HepG2 (cell line): Measurements from ENCODE around the gene MMP24OS. TPM values are rescaled to one million over a fixed set of nuclear protein-coding genes. Genes with fewer than 3 reads are reported as not detected.

Experiments used
- AKAP8 ChIP-seq: sonication (generic); formaldehyde crosslinking; IDR thresholded peaks from 2 replicates; pipeline ENCODE4 v1.5.1; 2020; ENCODE audit warnings: mild to moderate bottlenecking, missing genetic modification reagents
- GATAD1 ChIP-seq: IDR thresholded peaks from 2 replicates; pipeline ENCODE4 v1.6.1; 2016; ENCODE audit warnings: missing genetic modification reagents, missing compliant biosample characterization
- KAT7 ChIP-seq: IDR thresholded peaks from 2 replicates; pipeline ENCODE4 v1.6.1; 2018; ENCODE audit warnings: borderline replicate concordance, missing compliant biosample characterization
- SETDB1 ChIP-seq: sonication (generic); formaldehyde crosslinking; IDR thresholded peaks from 2 replicates; pipeline ENCODE4 v1.5.1; 2020; ENCODE audit warnings: missing genetic modification reagents, mild to moderate bottlenecking, borderline replicate concordance
- SMARCE1 ChIP-seq: fragments of 450-650 bp; IDR thresholded peaks from 2 replicates; pipeline ENCODE4 v1.6.1; 2017; ENCODE audit warnings: borderline replicate concordance
- TAF15 ChIP-seq: fragments of 200-400 bp; formaldehyde crosslinking; IDR thresholded peaks from one replicate; pipeline ENCODE4 v1.6.1; 2018; ENCODE audit warnings: mild to moderate bottlenecking, low read depth, low read length; ENCODE audit not compliant: poor library complexity, severe bottlenecking
- TSC22D2 ChIP-seq: sonication (generic); formaldehyde crosslinking; IDR thresholded peaks from 2 replicates; pipeline ENCODE4 v1.5.1; 2020; ENCODE audit warnings: missing genetic modification reagents, mild to moderate bottlenecking, borderline replicate concordance
- ZNF207 ChIP-seq: fragments of 450-650 bp; IDR thresholded peaks from 2 replicates; pipeline ENCODE4 v1.6.1; 2016; ENCODE audit warnings: antibody characterized with exemption, borderline replicate concordance
- ZNF589 ChIP-seq: sonication (generic); formaldehyde crosslinking; conservative IDR thresholded peaks from 2 replicates; pipeline ENCODE4 v1.8.0; 2022; ENCODE audit warnings: mild to moderate bottlenecking, moderate library complexity, missing genetic modification reagents
- ZNF75D ChIP-seq: sonication (generic); formaldehyde crosslinking; IDR thresholded peaks from 2 replicates; pipeline ENCODE4 v1.8.1; 2023; ENCODE audit warnings: missing genetic modification reagents, mild to moderate bottlenecking, borderline replicate concordance
- ZSCAN22 ChIP-seq: sonication (generic); formaldehyde crosslinking; IDR thresholded peaks from 2 replicates; pipeline ENCODE4 v1.4.0; 2020; ENCODE audit warnings: mild to moderate bottlenecking, missing genetic modification reagents
- polyA plus RNA-seq, 8 experiments: library from polyadenylated mRNA; depleted of rRNA in 3 of 8; stranded (reverse) in 7 of 8; unstranded in 1 of 8; fragments of >200 nt; fragmentation: Illumina TruSeq in 4 of 8; extraction: Trizol in 4 of 8; gene quantifications; 2 replicates each; pipeline versions ENCODE4 v1.2.1 to v1.2.3, GENCODE V29; 2011 to 2016; ENCODE audit warnings: low read depth in 4 of 8, missing spikeins in 1 of 8, mixed read lengths in 1 of 8; ENCODE audit not compliant: insufficient read depth in 1 of 8
- total RNA-seq, 5 experiments: library from RNA; depleted of rRNA; stranded (reverse); fragments of >200 nt; fragmentation: Illumina TruSeq; extraction: Trizol; gene quantifications; 2 replicates each; pipeline ENCODE4 v1.2.3, GENCODE V29; 2016; ENCODE audit warnings: low read depth in 1 of 5
- TF ChIP-seq, protein P1 (sequence below): sonication (generic); formaldehyde crosslinking; IDR thresholded peaks from 2 replicates; pipeline ENCODE4 v1.8.1; 2023; ENCODE audit warnings: mild to moderate bottlenecking, missing genetic modification reagents
- TF ChIP-seq, protein P2 (sequence below): IDR thresholded peaks from 2 replicates; pipeline ENCODE4 v1.6.1; 2016
- TF ChIP-seq, protein P3 (sequence below): sonication (generic); formaldehyde crosslinking; IDR thresholded peaks from 2 replicates; pipeline ENCODE4 v1.5.1; 2020; ENCODE audit warnings: mild to moderate bottlenecking, missing genetic modification reagents, moderate library complexity
- TF ChIP-seq, protein P4 (sequence below): sonication (generic); formaldehyde crosslinking; IDR thresholded peaks from 2 replicates; pipeline ENCODE4 v1.8.0; 2022; ENCODE audit warnings: mild to moderate bottlenecking, missing genetic modification reagents, borderline replicate concordance
- TF ChIP-seq, protein P5 (sequence below): IDR thresholded peaks from 2 replicates; pipeline ENCODE4 v1.6.1; 2016; ENCODE audit warnings: low read depth
- TF ChIP-seq, protein P6 (sequence below): sonication (generic); formaldehyde crosslinking; IDR thresholded peaks from 2 replicates; pipeline ENCODE4 v1.4.0; 2020; ENCODE audit warnings: missing genetic modification reagents, mild to moderate bottlenecking, borderline replicate concordance

The MMP24OS gene
- total and polyA plus RNA-seq, 2 of the 13 experiments (the other 11 are each of a cell fraction or from before 2014, with no cell fraction given), result 6.0 to 8.5 TPM

DNA sequence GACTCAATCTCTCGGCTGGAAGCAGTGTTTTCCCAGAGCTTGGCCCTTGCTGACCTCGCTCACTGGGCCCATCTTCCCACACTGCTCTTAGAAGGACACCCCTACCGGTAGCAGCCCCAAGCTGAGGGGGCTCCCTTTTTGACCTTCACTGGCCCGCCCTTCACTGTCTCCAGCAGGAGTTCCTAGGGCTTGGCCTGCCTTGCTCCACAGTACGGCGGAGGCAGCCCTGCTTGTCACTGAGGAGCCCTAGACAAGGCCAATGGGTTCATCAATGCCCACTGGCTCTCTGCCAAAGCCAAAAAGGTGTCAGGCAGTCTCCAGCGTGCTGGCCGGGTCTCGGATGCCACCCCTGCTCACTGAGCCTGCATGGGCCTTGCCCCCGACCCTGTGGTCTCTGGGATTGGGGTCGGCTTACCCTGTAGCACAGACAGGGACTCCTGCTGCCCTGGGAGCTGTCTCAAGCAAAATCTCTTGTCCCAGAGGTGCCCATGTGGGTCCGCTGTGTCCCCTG lies 2.1 kb downstream of the MMP24OS start (continued):
- TF ChIP-seq, protein P1, sequence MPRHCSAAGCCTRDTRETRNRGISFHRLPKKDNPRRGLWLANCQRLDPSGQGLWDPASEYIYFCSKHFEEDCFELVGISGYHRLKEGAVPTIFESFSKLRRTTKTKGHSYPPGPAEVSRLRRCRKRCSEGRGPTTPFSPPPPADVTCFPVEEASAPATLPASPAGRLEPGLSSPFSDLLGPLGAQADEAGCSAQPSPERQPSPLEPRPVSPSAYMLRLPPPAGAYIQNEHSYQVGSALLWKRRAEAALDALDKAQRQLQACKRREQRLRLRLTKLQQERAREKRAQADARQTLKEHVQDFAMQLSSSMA (CRISPR knock-in tag), result no peak
- TF ChIP-seq TSC22D2 (no peak), ZSCAN22 (CRISPR knock-in tag) (no peak), ZNF589 (CRISPR knock-in tag) (no peak), ZNF75D (CRISPR knock-in tag) (no peak), ZNF207 (no peak), AKAP8 (CRISPR knock-in tag) (peak; percentile 41; the same call in 1 of the 2 replicates), KAT7 (CRISPR knock-in tag) (no peak), GATAD1 (CRISPR knock-in tag) (no peak), SETDB1 (CRISPR knock-in tag) (no peak), SMARCE1 (no peak), TAF15 (peak; percentile 86)
- TF ChIP-seq, protein P2, sequence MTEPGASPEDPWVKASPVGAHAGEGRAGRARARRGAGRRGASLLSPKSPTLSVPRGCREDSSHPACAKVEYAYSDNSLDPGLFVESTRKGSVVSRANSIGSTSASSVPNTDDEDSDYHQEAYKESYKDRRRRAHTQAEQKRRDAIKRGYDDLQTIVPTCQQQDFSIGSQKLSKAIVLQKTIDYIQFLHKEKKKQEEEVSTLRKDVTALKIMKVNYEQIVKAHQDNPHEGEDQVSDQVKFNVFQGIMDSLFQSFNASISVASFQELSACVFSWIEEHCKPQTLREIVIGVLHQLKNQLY, result no peak
- TF ChIP-seq, protein P3, sequence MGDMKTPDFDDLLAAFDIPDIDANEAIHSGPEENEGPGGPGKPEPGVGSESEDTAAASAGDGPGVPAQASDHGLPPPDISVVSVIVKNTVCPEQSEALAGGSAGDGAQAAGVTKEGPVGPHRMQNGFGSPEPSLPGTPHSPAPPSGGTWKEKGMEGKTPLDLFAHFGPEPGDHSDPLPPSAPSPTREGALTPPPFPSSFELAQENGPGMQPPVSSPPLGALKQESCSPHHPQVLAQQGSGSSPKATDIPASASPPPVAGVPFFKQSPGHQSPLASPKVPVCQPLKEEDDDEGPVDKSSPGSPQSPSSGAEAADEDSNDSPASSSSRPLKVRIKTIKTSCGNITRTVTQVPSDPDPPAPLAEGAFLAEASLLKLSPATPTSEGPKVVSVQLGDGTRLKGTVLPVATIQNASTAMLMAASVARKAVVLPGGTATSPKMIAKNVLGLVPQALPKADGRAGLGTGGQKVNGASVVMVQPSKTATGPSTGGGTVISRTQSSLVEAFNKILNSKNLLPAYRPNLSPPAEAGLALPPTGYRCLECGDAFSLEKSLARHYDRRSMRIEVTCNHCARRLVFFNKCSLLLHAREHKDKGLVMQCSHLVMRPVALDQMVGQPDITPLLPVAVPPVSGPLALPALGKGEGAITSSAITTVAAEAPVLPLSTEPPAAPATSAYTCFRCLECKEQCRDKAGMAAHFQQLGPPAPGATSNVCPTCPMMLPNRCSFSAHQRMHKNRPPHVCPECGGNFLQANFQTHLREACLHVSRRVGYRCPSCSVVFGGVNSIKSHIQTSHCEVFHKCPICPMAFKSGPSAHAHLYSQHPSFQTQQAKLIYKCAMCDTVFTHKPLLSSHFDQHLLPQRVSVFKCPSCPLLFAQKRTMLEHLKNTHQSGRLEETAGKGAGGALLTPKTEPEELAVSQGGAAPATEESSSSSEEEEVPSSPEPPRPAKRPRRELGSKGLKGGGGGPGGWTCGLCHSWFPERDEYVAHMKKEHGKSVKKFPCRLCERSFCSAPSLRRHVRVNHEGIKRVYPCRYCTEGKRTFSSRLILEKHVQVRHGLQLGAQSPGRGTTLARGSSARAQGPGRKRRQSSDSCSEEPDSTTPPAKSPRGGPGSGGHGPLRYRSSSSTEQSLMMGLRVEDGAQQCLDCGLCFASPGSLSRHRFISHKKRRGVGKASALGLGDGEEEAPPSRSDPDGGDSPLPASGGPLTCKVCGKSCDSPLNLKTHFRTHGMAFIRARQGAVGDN (CRISPR knock-in tag), result 0 out of 2 replicates have a peak, but pooled peaks have one; percentile 30
- TF ChIP-seq, protein P4, sequence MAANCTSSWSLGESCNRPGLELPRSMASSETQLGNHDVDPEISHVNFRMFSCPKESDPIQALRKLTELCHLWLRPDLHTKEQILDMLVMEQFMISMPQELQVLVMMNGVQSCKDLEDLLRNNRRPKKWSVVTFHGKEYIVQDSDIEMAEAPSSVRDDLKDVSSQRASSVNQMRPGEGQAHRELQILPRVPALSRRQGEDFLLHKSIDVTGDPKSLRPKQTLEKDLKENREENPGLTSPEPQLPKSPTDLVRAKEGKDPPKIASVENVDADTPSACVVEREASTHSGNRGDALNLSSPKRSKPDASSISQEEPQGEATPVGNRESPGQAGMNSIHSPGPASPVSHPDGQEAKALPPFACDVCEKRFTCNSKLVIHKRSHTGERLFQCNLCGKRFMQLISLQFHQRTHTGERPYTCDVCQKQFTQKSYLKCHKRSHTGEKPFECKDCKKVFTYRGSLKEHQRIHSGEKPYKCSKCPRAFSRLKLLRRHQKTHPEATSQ, result no peak
- TF ChIP-seq, protein P5, sequence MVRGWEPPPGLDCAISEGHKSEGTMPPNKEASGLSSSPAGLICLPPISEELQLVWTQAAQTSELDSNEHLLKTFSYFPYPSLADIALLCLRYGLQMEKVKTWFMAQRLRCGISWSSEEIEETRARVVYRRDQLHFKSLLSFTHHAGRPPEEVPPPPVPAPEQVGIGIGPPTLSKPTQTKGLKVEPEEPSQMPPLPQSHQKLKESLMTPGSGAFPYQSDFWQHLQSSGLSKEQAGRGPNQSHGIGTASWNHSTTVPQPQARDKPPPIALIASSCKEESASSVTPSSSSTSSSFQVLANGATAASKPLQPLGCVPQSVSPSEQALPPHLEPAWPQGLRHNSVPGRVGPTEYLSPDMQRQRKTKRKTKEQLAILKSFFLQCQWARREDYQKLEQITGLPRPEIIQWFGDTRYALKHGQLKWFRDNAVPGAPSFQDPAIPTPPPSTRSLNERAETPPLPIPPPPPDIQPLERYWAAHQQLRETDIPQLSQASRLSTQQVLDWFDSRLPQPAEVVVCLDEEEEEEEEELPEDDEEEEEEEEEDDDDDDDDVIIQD (CRISPR knock-in tag), result no peak
- TF ChIP-seq, protein P6, sequence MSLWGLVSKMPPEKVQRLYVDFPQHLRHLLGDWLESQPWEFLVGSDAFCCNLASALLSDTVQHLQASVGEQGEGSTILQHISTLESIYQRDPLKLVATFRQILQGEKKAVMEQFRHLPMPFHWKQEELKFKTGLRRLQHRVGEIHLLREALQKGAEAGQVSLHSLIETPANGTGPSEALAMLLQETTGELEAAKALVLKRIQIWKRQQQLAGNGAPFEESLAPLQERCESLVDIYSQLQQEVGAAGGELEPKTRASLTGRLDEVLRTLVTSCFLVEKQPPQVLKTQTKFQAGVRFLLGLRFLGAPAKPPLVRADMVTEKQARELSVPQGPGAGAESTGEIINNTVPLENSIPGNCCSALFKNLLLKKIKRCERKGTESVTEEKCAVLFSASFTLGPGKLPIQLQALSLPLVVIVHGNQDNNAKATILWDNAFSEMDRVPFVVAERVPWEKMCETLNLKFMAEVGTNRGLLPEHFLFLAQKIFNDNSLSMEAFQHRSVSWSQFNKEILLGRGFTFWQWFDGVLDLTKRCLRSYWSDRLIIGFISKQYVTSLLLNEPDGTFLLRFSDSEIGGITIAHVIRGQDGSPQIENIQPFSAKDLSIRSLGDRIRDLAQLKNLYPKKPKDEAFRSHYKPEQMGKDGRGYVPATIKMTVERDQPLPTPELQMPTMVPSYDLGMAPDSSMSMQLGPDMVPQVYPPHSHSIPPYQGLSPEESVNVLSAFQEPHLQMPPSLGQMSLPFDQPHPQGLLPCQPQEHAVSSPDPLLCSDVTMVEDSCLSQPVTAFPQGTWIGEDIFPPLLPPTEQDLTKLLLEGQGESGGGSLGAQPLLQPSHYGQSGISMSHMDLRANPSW (CRISPR knock-in tag), result no peak
